ENCODE data around the gene BCL2L1. TPM values are rescaled to one million over a fixed set of nuclear protein-coding genes. Genes with fewer than 3 reads are reported as not detected.

Gene BCL2L1
- total and polyA plus RNA-seq, 4 experiments from 2014 or later: 20.3 to 26.1 (median 21.8) TPM

- H3K36me3 Mint-ChIP-seq: no peaks in the 10 kb centered on the region
- no peak for DNase-seq
- intact Hi-C loops (cut with micrococcal nuclease): no loop called here
- ChIA-PET CTCF (ENCODE audit: partially characterized antibody) (interaction anchor here (1.1 kb wide), 1 partner anchor 21 kb away, joined by 3 read pairs; no protein-coding TSS in a partner anchor), POLR2A (ENCODE audit: partially characterized antibody) (no interaction called here)
- H3K9me3 Mint-ChIP-seq: peaks cover 0 to 2% (median 0%) of the 10 kb centered on the region in 8 donors
- Histone ChIP-seq H3K4me1 (ENCODE audit: insufficient read depth, low read length) (no peaks in the 10 kb centered on the region), H3K27ac (ENCODE audit: low read depth, low read length) (no peak overlapping the region), H3K9me3 (ENCODE audit: control insufficient read depth in 1 of 2, low read length in 2 of 2) (no peaks in the 10 kb centered on the region), H3K36me3 (ENCODE audit: insufficient read depth, low read length) (no peaks in the 10 kb centered on the region), H3K4me3 (ENCODE audit: low read length in 2 of 2) (no peak overlapping the region), H3K27me3 (ENCODE audit: insufficient read depth, low read length) (no peaks in the 10 kb centered on the region)
- H3K4me3 Mint-ChIP-seq: no peak overlapping the region
- peak overlapping the region in 1 of 7 donors; percentile 11 for H3K27ac Mint-ChIP-seq
- peaks cover 5 to 7% of the 10 kb centered on the region in 2 donors for H3K27me3 Mint-ChIP-seq
- H3K4me1 Mint-ChIP-seq: peaks cover 5 to 10% (median 6%) of the 10 kb centered on the region in 4 donors
Observed at GRCh38 chr20:31640259-31640658, 82.4 kb downstream of the BCL2L1 start.

- Mint-ChIP-seq H3K27ac (no peak overlapping the region), H3K4me1 (peaks cover 5 to 10% (median 6%) of the 10 kb centered on the region in 4 donors), H3K4me3 (no peak overlapping the region), H3K36me3 (no peaks in the 10 kb centered on the region), H3K27me3 (peaks cover 5 to 7% of the 10 kb centered on the region in 2 donors), H3K9me3 (peaks cover 0 to 2% (median 0%) of the 10 kb centered on the region in 8 donors)
- H3K27me3 ChIP-seq (ENCODE audit: insufficient read depth, low read length): no peaks in the 10 kb centered on the region
- H3K9me3 ChIP-seq (ENCODE audit: control insufficient read depth in 1 of 2, low read length in 2 of 2): no peaks in the 10 kb centered on the region
- H3K27ac ChIP-seq (ENCODE audit: low read depth, low read length): no peak overlapping the region
- H3K4me3 ChIP-seq (ENCODE audit: low read length in 2 of 2): no peak overlapping the region
- CTCF ChIA-PET (ENCODE audit: partially characterized antibody): no interaction called here
- no peak for DNase-seq
- no peaks in the 10 kb centered on the region for H3K4me1 ChIP-seq (ENCODE audit: insufficient read depth, low read length)
- POLR2A ChIA-PET (ENCODE audit: partially characterized antibody): no interaction called here
- H3K36me3 ChIP-seq (ENCODE audit: insufficient read depth, low read length): no peaks in the 10 kb centered on the region
- intact Hi-C loops (cut with micrococcal nuclease): no loop called here
Observed at GRCh38 chr20:31638816-31639215, 83.9 kb downstream of the BCL2L1 start.

GRCh38 chr20:31638317-31638716, 84.4 kb downstream of the BCL2L1 start:
- CTCF ChIA-PET (ENCODE audit: partially characterized antibody): no interaction called here
- Histone ChIP-seq H3K9me3 (ENCODE audit: control insufficient read depth in 1 of 2, low read length in 2 of 2) (no peaks in the 10 kb centered on the region), H3K36me3 (ENCODE audit: insufficient read depth, low read length) (no peaks in the 10 kb centered on the region), H3K4me3 (ENCODE audit: low read length in 2 of 2) (no peak overlapping the region), H3K27ac (ENCODE audit: low read depth, low read length) (no peak overlapping the region), H3K27me3 (ENCODE audit: insufficient read depth, low read length) (no peaks in the 10 kb centered on the region), H3K4me1 (ENCODE audit: insufficient read depth, low read length) (no peaks in the 10 kb centered on the region)
- H3K4me3 Mint-ChIP-seq: no peak overlapping the region
- H3K27ac Mint-ChIP-seq: no peak overlapping the region
- POLR2A ChIA-PET (ENCODE audit: partially characterized antibody): no interaction called here
- H3K4me1 Mint-ChIP-seq: peaks cover 5 to 7% (median 6%) of the 10 kb centered on the region in 4 donors
- intact Hi-C loops (cut with micrococcal nuclease): no loop called here
- H3K27me3 Mint-ChIP-seq: peaks cover 5 to 7% of the 10 kb centered on the region in 2 donors
- no peak for DNase-seq
- H3K9me3 Mint-ChIP-seq: peaks cover 0 to 2% (median 0%) of the 10 kb centered on the region in 8 donors
- H3K36me3 Mint-ChIP-seq: no peaks in the 10 kb centered on the region

- Histone ChIP-seq H3K27ac (ENCODE audit: low read depth, low read length) (no peak within 1 kb of the TSS), H3K4me1 (ENCODE audit: insufficient read depth, low read length) (no peaks in the 10 kb centered on the region), H3K36me3 (ENCODE audit: insufficient read depth, low read length) (no peaks in the 10 kb centered on the region), H3K4me3 (ENCODE audit: low read length in 2 of 2) (no peak within 1 kb of the TSS), H3K27me3 (ENCODE audit: insufficient read depth, low read length) (no peaks in the 10 kb centered on the region), H3K9me3 (ENCODE audit: control insufficient read depth in 1 of 2, low read length in 2 of 2) (no peaks in the 10 kb centered on the region)
- H3K9me3 Mint-ChIP-seq: no peaks in the 10 kb centered on the region
- H3K36me3 Mint-ChIP-seq: no peaks in the 10 kb centered on the region
- CTCF ChIA-PET (ENCODE audit: partially characterized antibody): no interaction called here
- intact Hi-C loops (cut with micrococcal nuclease): no loop called here
- H3K27me3 Mint-ChIP-seq: peaks cover 3 to 4% of the 10 kb centered on the region in 2 donors
- H3K4me1 Mint-ChIP-seq: peaks cover 0 to 1% (median under 1%) of the 10 kb centered on the region in 4 donors
- DNase-seq: no peak
- H3K4me3 Mint-ChIP-seq: no peak within 1 kb of the TSS
- H3K27ac Mint-ChIP-seq: no peak within 1 kb of the TSS
- POLR2A ChIA-PET (ENCODE audit: partially characterized antibody): no interaction called here
Observed at GRCh38 chr20:31637660-31638059, 85.0 kb downstream of the BCL2L1 start, which contains the start of gene COX4I2. COX4I2 (plus strand) TSS chr20:31637912; CDS start chr20:31639018, 1,106 bp downstream.

GRCh38 chr20:31633339-31633914, 89.2 kb downstream of the BCL2L1 start:
- intact Hi-C loops (cut with micrococcal nuclease): no loop called here
- no peak for DNase-seq
- no peak overlapping the region for H3K27ac ChIP-seq (ENCODE audit: low read depth, low read length)
- H3K27me3 Mint-ChIP-seq: peaks cover 0 to 3% of the 10 kb centered on the region in 2 donors
- no peaks in the 10 kb centered on the region for H3K4me1 ChIP-seq (ENCODE audit: insufficient read depth, low read length)
- no peaks in the 10 kb centered on the region for H3K4me1 Mint-ChIP-seq
- H3K36me3 ChIP-seq (ENCODE audit: insufficient read depth, low read length): no peaks in the 10 kb centered on the region
- H3K9me3 Mint-ChIP-seq: no peaks in the 10 kb centered on the region
- ChIA-PET CTCF (ENCODE audit: partially characterized antibody) (interaction anchor here (0.7 to 4.3 kb wide), 17 partner anchors 8 to 213 kb away, joined by 3 to 47 read pairs (median 3); partner anchors contain the start of gene BCL2L1), POLR2A (ENCODE audit: partially characterized antibody) (interaction anchor here (1.3 kb wide), 1 partner anchor 90 kb away, joined by 7 read pairs; no protein-coding TSS in a partner anchor)
- H3K9me3 ChIP-seq (ENCODE audit: control insufficient read depth in 1 of 2, low read length in 2 of 2): no peaks in the 10 kb centered on the region
- H3K4me3 Mint-ChIP-seq: no peak overlapping the region
- H3K36me3 Mint-ChIP-seq: no peaks in the 10 kb centered on the region
- no peak overlapping the region for H3K4me3 ChIP-seq (ENCODE audit: low read length in 2 of 2)
- H3K27ac Mint-ChIP-seq: no peak overlapping the region
- no peaks in the 10 kb centered on the region for H3K27me3 ChIP-seq (ENCODE audit: insufficient read depth, low read length)

- Mint-ChIP-seq H3K4me3 (no peak overlapping the region), H3K4me1 (no peaks in the 10 kb centered on the region), H3K27me3 (no peaks in the 10 kb centered on the region), H3K9me3 (peaks cover 0 to under 1% (median 0%) of the 10 kb centered on the region in 8 donors), H3K36me3 (no peaks in the 10 kb centered on the region), H3K27ac (peak overlapping the region in 1 of 7 donors; percentile 59)
- intact Hi-C loops (cut with micrococcal nuclease): no loop called here
- Histone ChIP-seq H3K36me3 (ENCODE audit: insufficient read depth, low read length) (no peaks in the 10 kb centered on the region), H3K9me3 (ENCODE audit: control insufficient read depth in 1 of 2, low read length in 2 of 2) (no peaks in the 10 kb centered on the region), H3K27me3 (ENCODE audit: insufficient read depth, low read length) (no peaks in the 10 kb centered on the region), H3K27ac (ENCODE audit: low read depth, low read length) (no peak overlapping the region), H3K4me3 (ENCODE audit: low read length in 2 of 2) (no peak overlapping the region), H3K4me1 (ENCODE audit: insufficient read depth, low read length) (no peaks in the 10 kb centered on the region)
- CTCF ChIA-PET (ENCODE audit: partially characterized antibody): interaction anchor here (0.8 to 4.3 kb wide), 4 partner anchors 15 to 90 kb away, joined by 3 to 47 read pairs (median 7); partner anchors contain the start of gene BCL2L1
- no peak for DNase-seq
- POLR2A ChIA-PET (ENCODE audit: partially characterized antibody): interaction anchor here (1.5 kb wide), 1 partner anchor 91 kb away, joined by 3 read pairs; no protein-coding TSS in a partner anchor
Observed at GRCh38 chr20:31632548-31633338, 89.9 kb downstream of the BCL2L1 start.

- Histone ChIP-seq H3K9me3 (ENCODE audit: control insufficient read depth in 1 of 2, low read length in 2 of 2) (no peaks in the 10 kb centered on the region), H3K4me3 (ENCODE audit: low read length in 2 of 2) (no peak overlapping the region), H3K4me1 (ENCODE audit: insufficient read depth, low read length) (no peaks in the 10 kb centered on the region), H3K27ac (ENCODE audit: low read depth, low read length) (no peak overlapping the region), H3K36me3 (ENCODE audit: insufficient read depth, low read length) (no peaks in the 10 kb centered on the region), H3K27me3 (ENCODE audit: insufficient read depth, low read length) (no peaks in the 10 kb centered on the region)
- no peak for DNase-seq
- H3K27me3 Mint-ChIP-seq: no peaks in the 10 kb centered on the region
- intact Hi-C loops (cut with micrococcal nuclease): no loop called here
- no peaks in the 10 kb centered on the region for H3K36me3 Mint-ChIP-seq
- H3K27ac Mint-ChIP-seq: no peak overlapping the region
- POLR2A ChIA-PET (ENCODE audit: partially characterized antibody): no interaction called here
- CTCF ChIA-PET (ENCODE audit: partially characterized antibody): interaction anchor here (0.6 to 1.1 kb wide), 2 partner anchors 19 to 170 kb away, joined by 3 read pairs; no protein-coding TSS in a partner anchor
- no peak overlapping the region for H3K4me3 Mint-ChIP-seq
- H3K9me3 Mint-ChIP-seq: peaks cover 0 to 2% (median 0%) of the 10 kb centered on the region in 8 donors
- H3K4me1 Mint-ChIP-seq: no peaks in the 10 kb centered on the region
Observed at GRCh38 chr20:31630187-31630790, 92.4 kb downstream of the BCL2L1 start.

Data from CD4-positive, alpha-beta memory T cell (primary cell).